D721Med (cell line): ENCODE data around the gene EDEM1.
"Not testable (repeated sequence)": the region's sequence is repeated elsewhere in the genome, so short reads cannot be mapped to it uniquely, and the experiment has no call there.

ENCODE experiments used
- DNase-seq: peaks from one replicate; pipeline ENCODE4 v3.0.0; 2011; ENCODE audit warnings: low spot score; ENCODE audit not compliant: insufficient read length
- FAIRE-seq: peaks from 2 replicates; lab custom pipeline; 2011; peaks lifted over from hg19 to GRCh38; lab: Jason Lieb, UNC
- TF ChIP-seq, protein P1 (sequence below): IDR thresholded peaks from 2 replicates; pipeline ENCODE4 v1.5.1; 2012; ENCODE audit warnings: mild to moderate bottlenecking, control low read depth; ENCODE audit not compliant: insufficient read depth; ENCODE audit errors: missing control alignments

The EDEM1 gene

DNA sequence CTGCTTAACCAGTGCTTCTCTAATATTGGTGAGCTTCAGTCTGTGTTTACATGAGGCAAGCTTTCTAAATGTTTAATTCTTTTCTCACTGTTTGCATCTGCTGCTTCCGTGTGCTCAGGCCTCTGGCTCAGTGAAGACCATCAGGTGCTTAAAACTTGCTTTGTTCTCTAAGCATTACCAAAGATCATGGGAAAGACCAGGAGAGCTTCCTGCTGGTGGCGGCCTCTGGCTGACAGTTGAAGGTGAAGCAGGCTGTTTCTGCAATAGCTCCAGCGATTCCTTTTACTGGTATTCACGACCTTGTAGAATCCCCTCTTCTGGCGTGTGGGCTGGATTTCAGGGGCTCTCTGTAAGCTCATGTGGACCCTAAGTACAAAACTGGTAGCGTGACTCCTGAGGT, 45.1 kb downstream of the EDEM1 start:
- FAIRE-seq (no peak), DNase-seq (no peak)
- TF ChIP-seq, protein P1, sequence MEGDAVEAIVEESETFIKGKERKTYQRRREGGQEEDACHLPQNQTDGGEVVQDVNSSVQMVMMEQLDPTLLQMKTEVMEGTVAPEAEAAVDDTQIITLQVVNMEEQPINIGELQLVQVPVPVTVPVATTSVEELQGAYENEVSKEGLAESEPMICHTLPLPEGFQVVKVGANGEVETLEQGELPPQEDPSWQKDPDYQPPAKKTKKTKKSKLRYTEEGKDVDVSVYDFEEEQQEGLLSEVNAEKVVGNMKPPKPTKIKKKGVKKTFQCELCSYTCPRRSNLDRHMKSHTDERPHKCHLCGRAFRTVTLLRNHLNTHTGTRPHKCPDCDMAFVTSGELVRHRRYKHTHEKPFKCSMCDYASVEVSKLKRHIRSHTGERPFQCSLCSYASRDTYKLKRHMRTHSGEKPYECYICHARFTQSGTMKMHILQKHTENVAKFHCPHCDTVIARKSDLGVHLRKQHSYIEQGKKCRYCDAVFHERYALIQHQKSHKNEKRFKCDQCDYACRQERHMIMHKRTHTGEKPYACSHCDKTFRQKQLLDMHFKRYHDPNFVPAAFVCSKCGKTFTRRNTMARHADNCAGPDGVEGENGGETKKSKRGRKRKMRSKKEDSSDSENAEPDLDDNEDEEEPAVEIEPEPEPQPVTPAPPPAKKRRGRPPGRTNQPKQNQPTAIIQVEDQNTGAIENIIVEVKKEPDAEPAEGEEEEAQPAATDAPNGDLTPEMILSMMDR = no peak

DNA sequence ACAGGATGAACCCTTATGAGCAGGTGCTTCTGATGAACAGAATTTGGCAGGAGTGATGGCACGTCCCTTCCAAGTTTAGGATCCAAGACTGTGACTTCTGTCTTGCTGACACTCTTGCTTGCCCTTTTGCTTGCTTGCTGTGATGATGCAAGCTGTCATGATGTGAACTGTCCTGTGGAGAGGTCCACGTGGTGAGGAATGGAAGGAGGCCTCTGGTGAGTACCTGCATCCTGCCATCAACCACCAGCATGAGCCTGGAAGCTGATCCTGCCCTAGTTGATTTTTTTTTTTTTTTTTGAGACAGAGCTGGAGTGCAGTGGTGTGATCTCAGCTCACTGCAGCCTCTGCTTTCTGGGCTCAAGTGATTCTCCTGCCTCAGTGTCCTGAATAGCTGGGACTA, 45.5 kb downstream of the EDEM1 start:
- TF ChIP-seq, protein P1 = no peak
- DNase-seq (no peak), FAIRE-seq (no peak)

DNA sequence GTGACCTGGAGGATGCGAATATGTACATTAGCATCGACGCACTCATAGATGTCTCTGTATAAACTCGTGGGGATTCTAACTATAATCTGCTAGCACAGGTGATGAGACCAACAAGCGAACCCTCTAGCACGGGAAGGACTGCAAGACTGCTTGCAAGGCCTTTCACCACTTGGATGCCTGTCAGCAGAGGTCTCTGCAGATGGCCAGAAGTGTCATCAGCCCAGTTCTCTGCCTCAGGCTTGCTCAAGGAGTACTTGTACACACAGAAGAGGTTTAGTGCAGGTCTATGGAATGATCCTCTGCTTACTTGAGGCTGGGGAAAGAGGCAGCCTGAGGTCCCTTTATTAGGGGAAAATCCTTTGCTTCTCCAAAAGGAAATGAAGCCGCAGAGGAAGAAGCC, 48.1 kb downstream of the EDEM1 start:
- no peak for FAIRE-seq
- DNase-seq = no peak
- TF ChIP-seq, protein P1 = no peak

DNA sequence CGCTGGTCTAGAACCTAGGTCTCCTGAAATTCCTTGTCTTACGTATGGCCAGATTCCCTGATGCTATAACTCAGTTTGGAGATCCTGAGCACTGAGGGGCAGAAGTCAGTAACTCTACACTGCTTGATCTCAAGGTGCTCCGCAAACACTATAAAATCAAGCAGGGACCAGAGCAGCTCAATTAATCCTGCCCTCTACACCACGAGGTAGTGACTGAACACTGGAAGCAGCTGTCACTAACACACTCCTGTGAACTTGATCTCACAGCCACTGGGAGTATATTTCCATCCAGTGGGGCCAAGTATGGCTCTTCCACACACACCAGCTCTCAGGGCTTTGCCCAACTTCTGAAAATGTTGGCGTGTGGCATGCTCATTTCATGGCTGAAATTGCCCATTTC, 51.0 kb downstream of the EDEM1 start:
- TF ChIP-seq, protein P1 = no peak
- FAIRE-seq = no peak
- DNase-seq = no peak

- FAIRE-seq (peak; percentile 55), DNase-seq (no peak)
- TF ChIP-seq, protein P1 = no peak
Observed at GRCh38 chr3:5239602-5240001, 52.1 kb downstream of the EDEM1 start.

- DNase-seq (no peak), FAIRE-seq (peak; percentile 11)
- TF ChIP-seq, protein P1 = no peak
Observed at GRCh38 chr3:5240740-5241139, 53.2 kb downstream of the EDEM1 start.

DNA sequence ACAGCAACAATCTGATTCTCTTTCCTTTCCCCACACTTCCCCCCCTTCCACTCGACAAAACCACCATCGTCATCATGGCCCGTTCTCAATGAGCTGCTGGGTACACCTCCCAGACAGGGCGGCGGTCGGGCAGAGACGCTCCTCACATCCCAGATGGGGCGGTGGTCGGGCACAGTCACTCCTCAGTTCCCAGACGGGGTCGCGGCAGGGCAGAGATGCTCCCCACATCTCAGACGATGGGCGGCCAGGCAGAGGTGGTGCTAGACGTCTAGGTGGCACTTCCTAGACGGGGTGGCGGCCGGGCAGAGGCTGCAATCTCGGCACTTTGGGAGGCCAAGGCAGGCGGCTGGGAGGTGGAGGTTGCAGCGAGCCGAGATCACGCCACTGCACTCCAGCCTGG, 55.3 kb downstream of the EDEM1 start:
- DNase-seq, FAIRE-seq: not testable (repeated sequence)

DNA sequence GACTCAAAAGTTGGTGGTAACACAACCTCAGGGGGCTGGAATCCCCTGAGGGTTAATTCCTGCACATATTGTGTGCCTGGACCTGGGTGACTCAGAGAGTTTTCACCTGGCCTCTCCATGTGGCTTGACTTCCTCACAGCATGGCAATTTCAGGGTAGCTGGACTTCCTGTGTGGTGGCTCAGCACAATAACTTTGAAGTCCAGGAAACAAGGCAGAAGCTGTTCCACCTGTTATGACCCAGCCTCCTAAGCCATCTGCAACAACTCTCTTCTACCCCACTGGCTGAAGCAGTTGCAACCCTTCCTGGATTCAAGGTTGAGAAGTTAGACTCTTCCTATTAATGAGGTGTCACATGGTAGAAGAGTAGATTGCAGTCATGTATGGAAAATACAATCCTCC, 58.4 kb downstream of the EDEM1 start:
- DNase-seq (no peak), FAIRE-seq (no peak)
- TF ChIP-seq, protein P1 = no peak
